ENCODE results near the gene CYTH3. TPM values are rescaled to one million over a fixed set of nuclear protein-coding genes. Genes with fewer than 3 reads are reported as not detected.

The CYTH3 gene
- total and polyA plus RNA-seq, 2 of the 8 experiments (the other 6 are each of a cell fraction or from before 2014, with no cell fraction given): 10.3 to 11.9 TPM

GRCh38 chr7:6156734-6157133, 115.7 kb downstream of the CYTH3 start (continued):
- TF ChIP-seq CHD7 (IDR thresholded peaks at IDR 0.05; ENCODE audit: insufficient replicate concordance, low read length) (no peak), EGR1 (IDR thresholded peaks at IDR 0.05; ENCODE audit: borderline replicate concordance, low read depth, low read length) (no peak), CBX8 (IDR thresholded peaks at IDR 0.05; ENCODE audit: borderline replicate concordance, low read depth, low read length) (no peak), TAF7 (optimal IDR thresholded peaks at IDR 0.05; ENCODE audit: borderline replicate concordance, low read depth, low read length) (no peak)

Measured in H1 (cell line).